Memory B cell (primary cell): ENCODE results near the gene MYH7.

ENCODE experiments used
- ATAC-seq: fragments of 150-1000 bp; cut with Tn5 transposase; 2 replicates; pipeline ENCODE4 v1.10.0; 2021; ENCODE audit warnings: low read depth, mild to moderate bottlenecking, moderate library complexity
- DNase-seq, 2 donors: peaks; one replicate each; pipeline ENCODE4 v3.0.0; 2022; ENCODE audit warnings: low spot score in 2 of 2
- H3K27ac Mint-ChIP-seq: one replicate; pipeline ENCODE4 v1.8.0; 2022; ENCODE audit warnings: mild to moderate bottlenecking, moderate library complexity, mixed read lengths
- H3K27me3 Mint-ChIP-seq: one replicate; pipeline ENCODE4 v1.8.0; 2022; ENCODE audit warnings: mixed read lengths
- H3K36me3 Mint-ChIP-seq: one replicate; pipeline ENCODE4 v1.8.0; 2022; ENCODE audit warnings: mild to moderate bottlenecking, mixed read lengths
- H3K4me1 Mint-ChIP-seq: one replicate; pipeline ENCODE4 v1.8.0; 2022; ENCODE audit warnings: mixed read lengths
- H3K4me3 Mint-ChIP-seq: one replicate; pipeline ENCODE4 v1.8.0; 2022; ENCODE audit warnings: mild to moderate bottlenecking, moderate library complexity, mixed read lengths
- H3K9me3 Mint-ChIP-seq: one replicate; pipeline ENCODE4 v1.8.0; 2022; ENCODE audit warnings: mixed read lengths

MYH7 gene

GRCh38 chr14:23385642-23386265 lies 49.7 kb downstream of the MYH7 start:
- peaks cover 25% of the 10 kb centered on the region for H3K27me3 Mint-ChIP-seq
- no peak overlapping the region for H3K27ac Mint-ChIP-seq
- no peaks in the 10 kb centered on the region for H3K4me1 Mint-ChIP-seq
- no peak for DNase-seq
- H3K36me3 Mint-ChIP-seq = no peaks in the 10 kb centered on the region
- H3K4me3 Mint-ChIP-seq = no peak overlapping the region
- no peak for ATAC-seq
- no peaks in the 10 kb centered on the region for H3K9me3 Mint-ChIP-seq

GRCh38 chr14:23385244-23385641 lies 50.2 kb downstream of the MYH7 start:
- Mint-ChIP-seq H3K27ac (no peak overlapping the region), H3K27me3 (peaks cover 27% of the 10 kb centered on the region), H3K9me3 (no peaks in the 10 kb centered on the region), H3K4me3 (no peak overlapping the region), H3K4me1 (no peaks in the 10 kb centered on the region), H3K36me3 (no peaks in the 10 kb centered on the region)
- no peak for DNase-seq
- ATAC-seq = no peak

GRCh38 chr14:23384364-23385080 lies 50.9 kb downstream of the MYH7 start:
- DNase-seq = no peak
- no peak overlapping the region for H3K27ac Mint-ChIP-seq
- H3K4me1 Mint-ChIP-seq = no peaks in the 10 kb centered on the region
- H3K4me3 Mint-ChIP-seq = no peak overlapping the region
- peaks cover 24% of the 10 kb centered on the region for H3K27me3 Mint-ChIP-seq
- no peaks in the 10 kb centered on the region for H3K9me3 Mint-ChIP-seq
- ATAC-seq = no peak
- no peaks in the 10 kb centered on the region for H3K36me3 Mint-ChIP-seq

GRCh38 chr14:23382731-23383440 lies 52.6 kb downstream of the MYH7 start:
- DNase-seq (no peak), ATAC-seq (no peak)
- peaks cover 21% of the 10 kb centered on the region for H3K27me3 Mint-ChIP-seq
- H3K4me1 Mint-ChIP-seq = no peaks in the 10 kb centered on the region
- no peak overlapping the region for H3K4me3 Mint-ChIP-seq
- H3K36me3 Mint-ChIP-seq = no peaks in the 10 kb centered on the region
- H3K9me3 Mint-ChIP-seq = no peaks in the 10 kb centered on the region
- no peak overlapping the region for H3K27ac Mint-ChIP-seq

GRCh38 chr14:23382276-23382675 lies 53.2 kb downstream of the MYH7 start:
- ATAC-seq = no peak
- Mint-ChIP-seq H3K4me1 (no peaks in the 10 kb centered on the region), H3K36me3 (no peaks in the 10 kb centered on the region), H3K27me3 (peaks cover 21% of the 10 kb centered on the region), H3K27ac (no peak overlapping the region), H3K4me3 (no peak overlapping the region), H3K9me3 (no peaks in the 10 kb centered on the region)
- DNase-seq = no peak

GRCh38 chr14:23381871-23382270 lies 53.6 kb downstream of the MYH7 start:
- Mint-ChIP-seq H3K4me1 (no peaks in the 10 kb centered on the region), H3K9me3 (no peaks in the 10 kb centered on the region), H3K4me3 (no peak overlapping the region), H3K27ac (no peak overlapping the region), H3K36me3 (no peaks in the 10 kb centered on the region), H3K27me3 (peaks cover 19% of the 10 kb centered on the region)
- DNase-seq (no peak), ATAC-seq (no peak)

- no peaks in the 10 kb centered on the region for H3K4me1 Mint-ChIP-seq
- H3K27ac Mint-ChIP-seq = no peak overlapping the region
- peaks cover 19% of the 10 kb centered on the region for H3K27me3 Mint-ChIP-seq
- ATAC-seq = no peak
- no peak for DNase-seq
- H3K4me3 Mint-ChIP-seq = no peak overlapping the region
- no peaks in the 10 kb centered on the region for H3K9me3 Mint-ChIP-seq
- H3K36me3 Mint-ChIP-seq = no peaks in the 10 kb centered on the region
These were observed 54.5 kb downstream of the MYH7 start for GRCh38 chr14:23380976-23381375.

GRCh38 chr14:23380197-23380914 lies 55.1 kb downstream of the MYH7 start:
- no peaks in the 10 kb centered on the region for H3K4me1 Mint-ChIP-seq
- ATAC-seq (peak; percentile 10), DNase-seq (no peak)
- H3K4me3 Mint-ChIP-seq = no peak overlapping the region
- H3K27ac Mint-ChIP-seq = no peak overlapping the region
- H3K27me3 Mint-ChIP-seq = peaks cover 17% of the 10 kb centered on the region
- H3K36me3 Mint-ChIP-seq = no peaks in the 10 kb centered on the region
- no peaks in the 10 kb centered on the region for H3K9me3 Mint-ChIP-seq

GRCh38 chr14:23379366-23380196 lies 55.9 kb downstream of the MYH7 start:
- H3K4me3 Mint-ChIP-seq = no peak overlapping the region
- no peak overlapping the region for H3K27ac Mint-ChIP-seq
- no peaks in the 10 kb centered on the region for H3K4me1 Mint-ChIP-seq
- no peaks in the 10 kb centered on the region for H3K9me3 Mint-ChIP-seq
- no peaks in the 10 kb centered on the region for H3K36me3 Mint-ChIP-seq
- ATAC-seq (peak; percentile 89), DNase-seq (peak; percentile 66 to 68)
- H3K27me3 Mint-ChIP-seq = peaks cover 15% of the 10 kb centered on the region

GRCh38 chr14:23378612-23379220 lies 56.7 kb downstream of the MYH7 start:
- Mint-ChIP-seq H3K27me3 (peaks cover 13% of the 10 kb centered on the region), H3K36me3 (no peaks in the 10 kb centered on the region), H3K9me3 (no peaks in the 10 kb centered on the region), H3K4me3 (no peak overlapping the region), H3K4me1 (no peaks in the 10 kb centered on the region), H3K27ac (no peak overlapping the region)
- ATAC-seq = no peak
- DNase-seq = no peak

- Mint-ChIP-seq H3K4me1 (no peaks in the 10 kb centered on the region), H3K9me3 (no peaks in the 10 kb centered on the region), H3K4me3 (no peak overlapping the region), H3K27ac (no peak overlapping the region), H3K36me3 (no peaks in the 10 kb centered on the region), H3K27me3 (peaks cover 13% of the 10 kb centered on the region)
- no peak for DNase-seq
- no peak for ATAC-seq
These were observed 57.6 kb downstream of the MYH7 start for GRCh38 chr14:23377573-23378563.

GRCh38 chr14:23377198-23377550 lies 58.3 kb downstream of the MYH7 start:
- DNase-seq = no peak
- no peak overlapping the region for H3K4me3 Mint-ChIP-seq
- ATAC-seq = no peak
- H3K27me3 Mint-ChIP-seq = peaks cover 12% of the 10 kb centered on the region
- H3K27ac Mint-ChIP-seq = no peak overlapping the region
- H3K36me3 Mint-ChIP-seq = no peaks in the 10 kb centered on the region
- no peaks in the 10 kb centered on the region for H3K4me1 Mint-ChIP-seq
- no peaks in the 10 kb centered on the region for H3K9me3 Mint-ChIP-seq
